G401.6 (cell line): Measurements from ENCODE around the gene PLEKHA6.

Experiments
- FAIRE-seq: peaks from 2 replicates; lab custom pipeline; 2012; peaks lifted over from hg19 to GRCh38; lab: Jason Lieb, UNC

PLEKHA6 gene

GRCh38 chr1:204181116-204181515 lies 178.6 kb downstream of the PLEKHA6 start:
- FAIRE-seq, result no peak

GRCh38 chr1:204180133-204180532 lies 179.6 kb downstream of the PLEKHA6 start:
- no peak for FAIRE-seq

GRCh38 chr1:204178487-204179281 lies 181.0 kb downstream of the PLEKHA6 start:
- FAIRE-seq, result no peak

- FAIRE-seq, result no peak
Measured at GRCh38 chr1:204177133-204177532, 182.6 kb downstream of the PLEKHA6 start.

- no peak for FAIRE-seq
Measured at GRCh38 chr1:204176049-204176448, 183.7 kb downstream of the PLEKHA6 start.

GRCh38 chr1:204174958-204175357 lies 184.8 kb downstream of the PLEKHA6 start:
- FAIRE-seq, result no peak

GRCh38 chr1:204172404-204173029 lies 187.2 kb downstream of the PLEKHA6 start:
- no peak for FAIRE-seq

GRCh38 chr1:204171751-204172178 lies 188.0 kb downstream of the PLEKHA6 start:
- FAIRE-seq, result no peak

GRCh38 chr1:204170494-204171155 lies 189.1 kb downstream of the PLEKHA6 start:
- FAIRE-seq, result no peak

- no peak for FAIRE-seq
Measured at GRCh38 chr1:204169858-204170257, 189.9 kb downstream of the PLEKHA6 start.
